GM12873 (cell line): ENCODE measurements around the gene CYFIP1.

Source experiments
- TF ChIP-seq, protein P1 (sequence below): IDR thresholded peaks from 2 replicates; pipeline ENCODE4 v1.5.1; 2012; ENCODE audit warnings: low read depth, mild to moderate bottlenecking, moderate library complexity, low read length, control low read depth; ENCODE audit not compliant: insufficient read depth; ENCODE audit errors: missing control alignments

The CYFIP1 gene

GRCh38 chr15:22869856-22870255 lies 110.3 kb downstream of the CYFIP1 start:
- TF ChIP-seq, protein P1, sequence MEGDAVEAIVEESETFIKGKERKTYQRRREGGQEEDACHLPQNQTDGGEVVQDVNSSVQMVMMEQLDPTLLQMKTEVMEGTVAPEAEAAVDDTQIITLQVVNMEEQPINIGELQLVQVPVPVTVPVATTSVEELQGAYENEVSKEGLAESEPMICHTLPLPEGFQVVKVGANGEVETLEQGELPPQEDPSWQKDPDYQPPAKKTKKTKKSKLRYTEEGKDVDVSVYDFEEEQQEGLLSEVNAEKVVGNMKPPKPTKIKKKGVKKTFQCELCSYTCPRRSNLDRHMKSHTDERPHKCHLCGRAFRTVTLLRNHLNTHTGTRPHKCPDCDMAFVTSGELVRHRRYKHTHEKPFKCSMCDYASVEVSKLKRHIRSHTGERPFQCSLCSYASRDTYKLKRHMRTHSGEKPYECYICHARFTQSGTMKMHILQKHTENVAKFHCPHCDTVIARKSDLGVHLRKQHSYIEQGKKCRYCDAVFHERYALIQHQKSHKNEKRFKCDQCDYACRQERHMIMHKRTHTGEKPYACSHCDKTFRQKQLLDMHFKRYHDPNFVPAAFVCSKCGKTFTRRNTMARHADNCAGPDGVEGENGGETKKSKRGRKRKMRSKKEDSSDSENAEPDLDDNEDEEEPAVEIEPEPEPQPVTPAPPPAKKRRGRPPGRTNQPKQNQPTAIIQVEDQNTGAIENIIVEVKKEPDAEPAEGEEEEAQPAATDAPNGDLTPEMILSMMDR = no peak

- TF ChIP-seq, protein P1 = no peak
Measured at GRCh38 chr15:22868928-22869327, 111.2 kb downstream of the CYFIP1 start.

DNA sequence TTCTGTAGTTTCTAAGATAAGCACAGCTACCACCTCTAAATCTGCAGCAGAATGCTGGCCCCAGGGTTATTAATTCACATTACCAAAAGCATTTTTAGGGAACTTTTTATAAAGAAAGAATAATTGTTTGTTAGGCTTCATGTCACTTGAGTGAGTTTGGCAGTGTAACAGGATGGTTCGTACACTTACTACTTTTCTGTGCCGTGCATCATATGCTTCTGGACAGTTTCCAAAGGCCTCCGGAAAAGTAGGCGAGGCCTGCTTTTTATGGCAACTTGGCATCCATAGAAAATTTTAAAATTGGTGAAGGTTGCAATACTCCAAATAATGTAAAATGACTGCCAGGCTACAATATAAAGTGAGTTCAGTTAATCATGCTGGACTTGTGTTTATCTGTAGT lies 111.7 kb downstream of the CYFIP1 start:
- TF ChIP-seq, protein P1 = no peak

DNA sequence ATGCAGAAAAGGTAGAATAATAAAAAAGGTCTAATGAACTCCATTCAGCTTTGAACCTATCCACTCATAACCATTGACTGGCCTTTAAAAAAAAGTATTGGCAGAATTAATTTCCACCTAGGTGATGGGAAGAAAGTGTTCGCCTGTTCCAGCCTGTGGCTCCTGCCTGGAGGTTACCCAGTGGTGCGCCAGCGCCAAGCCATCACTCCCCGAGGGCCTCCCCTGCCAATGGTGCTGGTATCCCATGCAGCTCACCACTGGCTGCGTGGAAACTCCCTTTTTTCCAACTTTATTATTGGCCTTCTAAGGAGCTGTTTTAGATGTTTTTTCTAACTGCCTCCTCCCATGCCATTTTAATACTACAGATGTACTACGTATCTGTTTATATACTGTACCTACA lies 112.3 kb downstream of the CYFIP1 start:
- TF ChIP-seq, protein P1 = no peak

- TF ChIP-seq, protein P1 = no peak
Measured at GRCh38 chr15:22866079-22866478, 114.1 kb downstream of the CYFIP1 start.

DNA sequence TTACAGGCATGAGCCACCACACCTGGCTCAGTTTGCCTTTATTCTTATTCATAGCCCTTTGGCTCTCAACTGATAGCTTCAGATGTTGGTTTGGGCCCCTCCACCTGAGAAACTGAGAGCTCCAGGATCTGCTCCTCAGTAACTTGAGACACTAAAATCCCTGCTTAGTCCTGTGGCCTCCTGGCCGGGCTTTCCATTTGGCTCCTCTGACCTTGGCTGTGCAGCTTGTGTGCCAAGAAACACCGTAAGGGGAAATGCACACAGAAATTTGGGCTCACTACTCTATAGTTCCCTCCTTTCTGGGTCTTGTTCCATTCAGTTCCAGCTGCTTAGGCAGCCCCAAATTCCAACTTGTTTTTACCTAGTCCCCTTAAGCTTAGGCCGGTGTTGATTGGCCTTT lies 116.8 kb downstream of the CYFIP1 start:
- TF ChIP-seq, protein P1 = no peak

- TF ChIP-seq, protein P1 = no peak
Measured at GRCh38 chr15:22861161-22861560, 119.0 kb downstream of the CYFIP1 start.
